Brain microvascular endothelial cell (primary cell): ENCODE data around the gene HOXD8.

Experiments used
- DNase-seq: peaks from one replicate; pipeline ENCODE4 v3.0.0-alpha.2; 2020
- H3K27ac ChIP-seq: fragments of 250-450 bp; sonication (Bioruptor Pico); 2 replicates; pipeline ENCODE4 v1.5.1; 2020; ENCODE audit warnings: mild to moderate bottlenecking, moderate library complexity
- H3K27me3 ChIP-seq: fragments of 250-450 bp; sonication (Bioruptor Pico); replicated peaks from 2 replicates; pipeline ENCODE4 v1.5.1; 2020; ENCODE audit warnings: mild to moderate bottlenecking
- H3K36me3 ChIP-seq: fragments of 250-450 bp; sonication (Bioruptor Pico); replicated peaks from 2 replicates; pipeline ENCODE4 v1.5.1; 2020; ENCODE audit warnings: mild to moderate bottlenecking
- H3K4me3 ChIP-seq: 2 replicates; pipeline ENCODE4 v1.5.1; 2011; ENCODE audit warnings: low read depth, mild to moderate bottlenecking, control low read depth, low read length, moderate library complexity
- CTCF ChIP-seq: IDR thresholded peaks from 2 replicates; pipeline ENCODE4 v1.5.1; 2011; ENCODE audit warnings: low read depth, mild to moderate bottlenecking, moderate library complexity, low read length, control low read depth, inconsistent platforms; ENCODE audit errors: missing control alignments
- in situ Hi-C: cut with HindIII; loops from 2 replicates; pipeline ENCODE4 v1.10.0; 2017; ENCODE audit warnings: low sequenced_read_pairs, low pct_ligation_motif_present

HOXD8 gene

GRCh38 chr2:176145085-176145969, 15.8 kb downstream of the HOXD8 start:
- no peak for DNase-seq
- Histone ChIP-seq H3K27ac (no peak overlapping the region), H3K27me3 (peaks cover 74% of the 10 kb centered on the region), H3K36me3 (no peaks in the 10 kb centered on the region), H3K4me3 (no peak overlapping the region)
- TF ChIP-seq CTCF: no peak
- in situ Hi-C loops: loop anchor here (25.0 kb wide), 1 partner anchor 492 kb away; no protein-coding TSS in a partner anchor

GRCh38 chr2:176146101-176146500, 16.6 kb downstream of the HOXD8 start:
- no peak overlapping the region for H3K4me3 ChIP-seq
- peaks cover 74% of the 10 kb centered on the region for H3K27me3 ChIP-seq
- no peak overlapping the region for H3K27ac ChIP-seq
- TF ChIP-seq CTCF: no peak
- no peak for DNase-seq
- H3K36me3 ChIP-seq: no peaks in the 10 kb centered on the region
- in situ Hi-C loops: loop anchor here (25.0 kb wide), 1 partner anchor 491 kb away; no protein-coding TSS in a partner anchor

GRCh38 chr2:176146645-176147044, 17.1 kb downstream of the HOXD8 start:
- H3K4me3 ChIP-seq: no peak overlapping the region
- in situ Hi-C loops: loop anchor here (25.0 kb wide), 1 partner anchor 491 kb away; no protein-coding TSS in a partner anchor
- no peak for TF ChIP-seq CTCF
- peaks cover 74% of the 10 kb centered on the region for H3K27me3 ChIP-seq
- no peak overlapping the region for H3K27ac ChIP-seq
- no peaks in the 10 kb centered on the region for H3K36me3 ChIP-seq
- no peak for DNase-seq

- H3K4me3 ChIP-seq: no peak overlapping the region
- no peak for DNase-seq
- H3K36me3 ChIP-seq: no peaks in the 10 kb centered on the region
- TF ChIP-seq CTCF: no peak
- H3K27ac ChIP-seq: no peak overlapping the region
- in situ Hi-C loops: loop anchor here (25.0 kb wide), 1 partner anchor 490 kb away; no protein-coding TSS in a partner anchor
- H3K27me3 ChIP-seq: peaks cover 77% of the 10 kb centered on the region
Measured at GRCh38 chr2:176147210-176147799, 17.8 kb downstream of the HOXD8 start.

GRCh38 chr2:176147800-176148496, 18.4 kb downstream of the HOXD8 start:
- Histone ChIP-seq H3K4me3 (no peak overlapping the region), H3K36me3 (no peaks in the 10 kb centered on the region), H3K27ac (no peak overlapping the region), H3K27me3 (peaks cover 80% of the 10 kb centered on the region)
- in situ Hi-C loops: loop anchor here (25.0 kb wide), 1 partner anchor 489 kb away; no protein-coding TSS in a partner anchor
- DNase-seq: no peak
- TF ChIP-seq CTCF: no peak
